ENCODE measurements around the gene WDR4. TPM values are rescaled to one million over a fixed set of nuclear protein-coding genes. Genes with fewer than 3 reads are reported as not detected.

The WDR4 gene
- total RNA-seq, 1 donor from 2014 or later, result 6.0 TPM

GRCh38 chr21:42854246-42855010 lies 24.9 kb downstream of the WDR4 start:
- no peak overlapping the region for H3K4me3 ChIP-seq
- intact Hi-C loops (cut with micrococcal nuclease), result no loop called here
- no peak for DNase-seq
- H3K9me3 ChIP-seq (replicated peaks), result no peaks in the 10 kb centered on the region
- H3K4me1 ChIP-seq, result no peaks in the 10 kb centered on the region
- no peaks in the 10 kb centered on the region for H3K27me3 ChIP-seq (ENCODE audit: low read depth)
- H3K27ac ChIP-seq (replicated peaks), result no peak overlapping the region
- no peak for TF ChIP-seq CTCF (IDR thresholded peaks at IDR 0.05; ENCODE audit: borderline replicate concordance)
- H3K36me3 ChIP-seq, result peaks cover 89% of the 10 kb centered on the region

GRCh38 chr21:42853621-42854020 lies 25.7 kb downstream of the WDR4 start:
- Histone ChIP-seq H3K36me3 (peaks cover 86% of the 10 kb centered on the region), H3K9me3 (replicated peaks) (no peaks in the 10 kb centered on the region), H3K27me3 (ENCODE audit: low read depth) (no peaks in the 10 kb centered on the region), H3K27ac (replicated peaks) (no peak overlapping the region), H3K4me3 (no peak overlapping the region), H3K4me1 (no peaks in the 10 kb centered on the region)
- intact Hi-C loops (cut with micrococcal nuclease), result no loop called here
- DNase-seq, result no peak
- no peak for TF ChIP-seq CTCF (IDR thresholded peaks at IDR 0.05; ENCODE audit: borderline replicate concordance)

- Histone ChIP-seq H3K27ac (replicated peaks) (no peak overlapping the region), H3K4me3 (no peak overlapping the region), H3K4me1 (no peaks in the 10 kb centered on the region), H3K36me3 (peaks cover 82% of the 10 kb centered on the region), H3K27me3 (ENCODE audit: low read depth) (no peaks in the 10 kb centered on the region), H3K9me3 (replicated peaks) (no peaks in the 10 kb centered on the region)
- TF ChIP-seq CTCF (IDR thresholded peaks at IDR 0.05; ENCODE audit: borderline replicate concordance), result no peak
- no peak for DNase-seq
- intact Hi-C loops (cut with micrococcal nuclease), result no loop called here
These were observed 26.3 kb downstream of the WDR4 start for GRCh38 chr21:42852925-42853570.

GRCh38 chr21:42851812-42852665 lies 27.3 kb downstream of the WDR4 start:
- no peaks in the 10 kb centered on the region for H3K27me3 ChIP-seq (ENCODE audit: low read depth)

More at GRCh38 chr21:42851812-42852665, 27.3 kb downstream of the WDR4 start:
- DNase-seq, result no peak
- Histone ChIP-seq H3K27ac (replicated peaks) (no peak overlapping the region), H3K4me1 (no peaks in the 10 kb centered on the region), H3K9me3 (replicated peaks) (no peaks in the 10 kb centered on the region), H3K36me3 (peaks cover 84% of the 10 kb centered on the region), H3K4me3 (no peak overlapping the region)
- no peak for TF ChIP-seq CTCF (IDR thresholded peaks at IDR 0.05; ENCODE audit: borderline replicate concordance)
- intact Hi-C loops (cut with micrococcal nuclease), result no loop called here

All from left ventricle myocardium inferior (tissue), 1 donor.